Adrenal gland (tissue), 5 donors: ENCODE data around the gene LMNTD2.

Source experiments
- CTCF ChIP-seq, 6 experiments: fragments of 450-650 bp in 4 of 6; fragments of 200-600 bp in 2 of 6; sonication (generic) in 1 of 6; IDR thresholded peaks; 1 replicate in 5 of 6; 2 replicates in 1 of 6; pipeline versions ENCODE4 v1.5.1 to v1.8.0; 2016 to 2021; ENCODE audit warnings: antibody characterized with exemption in 6 of 6, mild to moderate bottlenecking in 2 of 6, moderate library complexity in 1 of 6
- POLR2A ChIP-seq, 2 donors: fragments of 450-650 bp; IDR thresholded peaks; one replicate each; pipeline ENCODE4 v1.6.1; 2017; ENCODE audit warnings: antibody characterized with exemption in 2 of 2, mild to moderate bottlenecking in 2 of 2, moderate library complexity in 1 of 2
- donor health status: DM: no; HTN: no; CAD: no.

- TF ChIP-seq CTCF (IDR thresholded peaks at IDR 0.05) (peak in 1 of 6 experiments; percentile 17), POLR2A (IDR thresholded peaks at IDR 0.05) (no peak)
These were observed 47.6 kb upstream of the LMNTD2 start for GRCh38 chr11:607971-608659.
